HCT116 (cell line): ENCODE data around the gene SH2B2. TPM values are rescaled to one million over a fixed set of nuclear protein-coding genes. Genes with fewer than 3 reads are reported as not detected.

Experiments used
- ATAC-seq: fragments of 200-7000 bp; cut with Tn5 transposase; 2 replicates; pipeline ENCODE4 v1.9.1; 2020; ENCODE audit warnings: mild to moderate bottlenecking, moderate library complexity
- BruUV-seq: library from RNA; stranded (reverse); fragments of 400-500 nt; replicated peaks from 2 replicates; lab custom pipeline; 2021; lab: Mats Ljungman, UMichigan
- CTCF ChIA-PET: fragments of 300-600 bp; sonication (Branson Sonifier 250); formaldehyde crosslinking; loops from one replicate; lab custom pipeline; 2021; ENCODE audit warnings: antibody characterized with exemption; lab: Charles Lee
- POLR2A ChIA-PET: fragments of 300-600, 350-600 bp; sonication (Branson Sonifier 250); formaldehyde crosslinking; loops from one replicate; lab custom pipeline; 2021; ENCODE audit warnings: antibody characterized with exemption; lab: Charles Lee
- RAD21 ChIA-PET, 2 experiments: fragments of 300-600 bp; sonication (Branson Sonifier 250); formaldehyde crosslinking; loops; one replicate each; lab custom pipeline; 2023; ENCODE audit warnings: low total read pairs in 2 of 2; ENCODE audit not compliant: uncharacterized antibody in 2 of 2, unreplicated experiment in 2 of 2, low non-redundant PET in 1 of 2; lab: Charles Lee
- DNase-seq: peaks from one replicate; pipeline ENCODE4 v3.0.0-alpha.2; 2010; ENCODE audit warnings: low read depth, low spot score
- H2AFZ ChIP-seq: fragments of 200-600 bp; shearing (Covaris generic), sonication (generic); 2 replicates; pipeline ENCODE4 v1.6.1; 2017; ENCODE audit warnings: low read depth, mixed run types, mixed read lengths, antibody characterized with exemption, low read length; ENCODE audit not compliant: poor library complexity, severe bottlenecking
- H3K27ac ChIP-seq: 2 replicates; pipeline ENCODE4 v1.5.1; 2012; ENCODE audit warnings: low read depth, low read length
- H3K27me3 ChIP-seq: fragments of 200-600 bp; sonication (generic); 2 replicates; pipeline ENCODE4 v1.6.1; 2016; ENCODE audit warnings: mixed run types, low read length, mixed read lengths; ENCODE audit not compliant: insufficient read depth
- H3K36me3 ChIP-seq, 2 experiments: fragments of 200-500 bp in 1 of 2; fragments of 200-600 bp in 1 of 2; sonication (Bioruptor generic) in 1 of 2; sonication (generic) in 1 of 2; 2 replicates each; pipeline versions ENCODE4 v1.5.1 to v1.6.1; 2014 to 2016; ENCODE audit warnings: low read length in 2 of 2, inconsistent platforms in 1 of 2, mixed read lengths in 1 of 2, mixed run types in 1 of 2; ENCODE audit not compliant: insufficient read depth in 2 of 2, control insufficient read depth in 1 of 2
- H3K4me1 ChIP-seq, 2 experiments: fragments of 200-600 bp in 1 of 2; sonication (generic) in 1 of 2; 2 replicates each; pipeline versions ENCODE4 v1.5.1 to v1.6.1; 2012 to 2017; ENCODE audit warnings: low read length in 2 of 2, inconsistent platforms in 1 of 2, mild to moderate bottlenecking in 1 of 2, mixed read lengths in 1 of 2, mixed run types in 1 of 2, moderate library complexity in 1 of 2; ENCODE audit not compliant: insufficient read depth in 2 of 2, control insufficient read depth in 1 of 2
- H3K4me2 ChIP-seq: fragments of 200-600 bp; sonication (generic); 2 replicates; pipeline ENCODE4 v1.6.1; 2017; ENCODE audit warnings: mixed run types, low read length, mixed read lengths
- H3K4me3 ChIP-seq, 2 experiments: fragments of 200-600 bp in 1 of 2; sonication (generic) in 1 of 2; replicated peaks in 1 of 2; 2 replicates each; pipeline ENCODE4 v1.5.1; 2011 to 2016; ENCODE audit warnings: low read length in 2 of 2, control low read depth in 1 of 2, low read depth in 1 of 2, mild to moderate bottlenecking in 1 of 2, mixed read lengths in 1 of 2, mixed run types in 1 of 2
- H3K79me2 ChIP-seq: fragments of 200-600 bp; sonication (generic); 2 replicates; pipeline ENCODE4 v1.6.1; 2017; ENCODE audit warnings: mild to moderate bottlenecking, mixed run types, low read length, moderate library complexity, mixed read lengths; ENCODE audit not compliant: insufficient read depth
- H3K9ac ChIP-seq: fragments of 200-600 bp; sonication (generic); 2 replicates; pipeline ENCODE4 v1.6.1; 2016; ENCODE audit warnings: low read length, mixed read lengths
- H3K9me2 ChIP-seq: fragments of 200-600 bp; sonication (generic), shearing (Covaris generic); 2 replicates; pipeline ENCODE4 v1.6.1; 2017; ENCODE audit warnings: mixed run types, mild to moderate bottlenecking, moderate library complexity; ENCODE audit not compliant: insufficient read depth
- H3K9me3 ChIP-seq, 2 experiments: fragments of 200-500 bp in 1 of 2; fragments of 200-600 bp in 1 of 2; sonication (Bioruptor generic) in 1 of 2; sonication (generic) in 1 of 2; 2 replicates each; pipeline ENCODE4 v1.6.1; 2014 to 2017; ENCODE audit warnings: low read length in 2 of 2, mixed read lengths in 2 of 2, inconsistent platforms in 1 of 2, low read depth in 1 of 2, mild to moderate bottlenecking in 1 of 2, mixed run types in 1 of 2, moderate library complexity in 1 of 2; ENCODE audit not compliant: control insufficient read depth in 1 of 2, insufficient read depth in 1 of 2
- H4K20me1 ChIP-seq: fragments of 200-600 bp; sonication (generic), shearing (Covaris generic); 2 replicates; pipeline ENCODE4 v1.6.1; 2017; ENCODE audit warnings: mixed run types, mild to moderate bottlenecking, moderate library complexity; ENCODE audit not compliant: insufficient read depth
- MAX ChIP-seq: IDR thresholded peaks from 2 replicates; pipeline ENCODE4 v1.6.1; 2012
- YY1 ChIP-seq: IDR thresholded peaks from 2 replicates; pipeline ENCODE4 v1.6.1; 2011; ENCODE audit warnings: low read length, low read depth, moderate library complexity, mild to moderate bottlenecking; ENCODE audit not compliant: insufficient replicate concordance; ENCODE audit errors: extremely low read depth
- ZBTB33 ChIP-seq: IDR thresholded peaks from 2 replicates; pipeline ENCODE4 v1.6.1; 2011; ENCODE audit warnings: mild to moderate bottlenecking, low read length, moderate library complexity; ENCODE audit not compliant: insufficient replicate concordance; ENCODE audit errors: extremely low read depth
- intact Hi-C: fragments of 100-400 bp; cut with micrococcal nuclease; formaldehyde crosslinking; loops from 2 replicates; pipeline ENCODE4 v1.10.0; 2022
- total RNA-seq: library from RNA; stranded (reverse); gene quantifications from one replicate; pipeline ENCODE4 v1.2.1, GENCODE V29; 2021; ENCODE audit not compliant: unreplicated experiment

Gene SH2B2
- total RNA-seq, 1 experiment from 2014 or later: 11.8 TPM

GRCh38 chr7:102292813-102293798 is 6.4 kb downstream of the SH2B2 start (continued):
- TF ChIP-seq MAX: no peak

- H3K79me2 ChIP-seq: no peaks in the 10 kb centered on the region
- no peaks in the 10 kb centered on the region for H3K27me3 ChIP-seq
- no peak overlapping the region for H3K4me2 ChIP-seq
- no peak for ATAC-seq
- ChIA-PET CTCF (no interaction called here), POLR2A (no interaction called here), RAD21 (no interaction called here)
- BruUV-seq: no TSS peak
- intact Hi-C loops: no loop called here
- no peak overlapping the region for H3K4me3 ChIP-seq
- no peaks in the 10 kb centered on the region for H3K36me3 ChIP-seq
- DNase-seq: no peak
- no peak for TF ChIP-seq MAX
- TF ChIP-seq ZBTB33: no peak
- TF ChIP-seq YY1: no peak
- H3K4me1 ChIP-seq: peaks cover 0 to 3% of the 10 kb centered on the region in 2 experiments; a peak in 1 of 4 replicates
- no peaks in the 10 kb centered on the region for H4K20me1 ChIP-seq
- no peaks in the 10 kb centered on the region for H3K9me3 ChIP-seq
- no peak overlapping the region for H3K9ac ChIP-seq
- no peaks in the 10 kb centered on the region for H3K9me2 ChIP-seq
- H2AFZ ChIP-seq: no peak overlapping the region
- H3K27ac ChIP-seq: no peak overlapping the region
Observed at GRCh38 chr7:102294589-102294988, 7.9 kb downstream of the SH2B2 start.
